ACC112 (cell line): Measurements from ENCODE around the gene GRIN2C.

Experiments
- H2AFZ ChIP-seq: fragments of 200-600 bp; sonication (generic); one replicate; pipeline ENCODE4 v1.6.0; 2017; ENCODE audit warnings: antibody characterized with exemption, low read length; ENCODE audit not compliant: unreplicated experiment
- H3K27ac ChIP-seq: fragments of 200-600 bp; sonication (generic); 2 replicates; pipeline ENCODE4 v1.5.1; 2014; ENCODE audit warnings: low read depth, mild to moderate bottlenecking, antibody characterized with exemption, low read length, moderate library complexity
- H3K27me3 ChIP-seq: fragments of 200-600 bp; sonication (generic); 2 replicates; pipeline ENCODE4 v1.6.1; 2014; ENCODE audit warnings: mild to moderate bottlenecking, antibody characterized with exemption, low read length, moderate library complexity, mixed read lengths; ENCODE audit not compliant: insufficient read depth
- H3K36me3 ChIP-seq: fragments of 200-600 bp; sonication (generic); 2 replicates; pipeline ENCODE4 v1.6.1; 2016; ENCODE audit warnings: mild to moderate bottlenecking, antibody characterized with exemption, low read length, moderate library complexity, mixed read lengths; ENCODE audit not compliant: insufficient read depth
- H3K4me1 ChIP-seq: fragments of 200-600 bp; sonication (generic); one replicate; pipeline ENCODE4 v1.6.1; 2016; ENCODE audit warnings: low read length, mixed read lengths; ENCODE audit not compliant: insufficient read depth, unreplicated experiment, control insufficient read depth
- H3K4me3 ChIP-seq: fragments of 200-600 bp; sonication (generic); 2 replicates; pipeline ENCODE4 v1.5.1; 2014; ENCODE audit warnings: mild to moderate bottlenecking, low read depth, low read length
- H3K79me2 ChIP-seq: fragments of 200-600 bp; sonication (generic); one replicate; pipeline ENCODE4 v1.6.0; 2016; ENCODE audit warnings: low read length; ENCODE audit not compliant: control insufficient read depth, unreplicated experiment, insufficient read depth

Gene GRIN2C

GRCh38 chr17:74807441-74807840 is 52.2 kb downstream of the GRIN2C start:
- no peaks in the 10 kb centered on the region for H3K36me3 ChIP-seq
- no peak overlapping the region for H3K4me3 ChIP-seq
- no peaks in the 10 kb centered on the region for H3K27me3 ChIP-seq
- H3K4me1 ChIP-seq = no peaks in the 10 kb centered on the region
- H3K79me2 ChIP-seq = no peaks in the 10 kb centered on the region
- no peak overlapping the region for H2AFZ ChIP-seq
- no peak overlapping the region for H3K27ac ChIP-seq

DNA sequence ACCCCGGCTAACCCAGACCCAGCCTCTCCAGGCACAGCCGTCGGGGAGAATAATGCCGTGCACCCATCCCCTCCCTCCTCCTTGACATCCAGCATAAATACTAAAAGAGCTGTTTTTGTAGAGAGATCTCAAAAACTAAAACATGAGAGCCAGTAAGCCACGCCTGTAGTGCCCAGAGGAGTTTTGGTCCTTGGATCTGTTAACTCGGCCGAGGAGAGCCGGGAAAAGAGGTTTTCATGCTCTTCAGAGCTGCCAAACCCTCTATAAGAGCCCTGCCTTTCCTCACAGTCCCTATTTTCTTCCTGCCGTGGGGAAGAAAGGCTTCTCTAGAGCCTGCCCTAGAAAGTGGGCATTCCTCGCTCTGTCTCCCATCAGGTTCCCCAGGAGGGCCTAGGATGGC is 53.4 kb downstream of the GRIN2C start:
- no peaks in the 10 kb centered on the region for H3K79me2 ChIP-seq
- no peaks in the 10 kb centered on the region for H3K36me3 ChIP-seq
- no peak overlapping the region for H3K27ac ChIP-seq
- H3K4me3 ChIP-seq = no peak overlapping the region
- no peaks in the 10 kb centered on the region for H3K4me1 ChIP-seq
- no peaks in the 10 kb centered on the region for H3K27me3 ChIP-seq
- H2AFZ ChIP-seq = no peak overlapping the region

DNA sequence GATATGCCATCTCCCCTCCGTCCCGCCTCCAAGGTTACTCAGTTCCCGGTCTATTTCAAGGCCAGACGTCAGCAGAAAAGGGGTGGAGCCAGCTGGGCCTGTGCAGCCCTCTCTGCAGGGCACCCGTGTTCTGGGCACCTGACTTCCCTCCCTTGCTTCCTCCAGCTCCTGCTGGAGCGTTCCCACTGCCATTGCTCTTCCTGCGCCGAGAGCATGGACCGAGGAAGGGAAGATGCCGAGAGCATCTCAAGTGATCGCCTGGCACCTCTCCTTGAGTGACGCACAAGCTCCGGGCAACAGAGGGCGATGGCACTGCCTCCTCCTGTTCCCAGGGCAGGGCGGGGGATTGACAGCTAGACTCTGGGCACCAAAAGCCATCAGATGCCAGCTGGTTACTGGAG is 54.1 kb downstream of the GRIN2C start:
- Histone ChIP-seq H3K36me3 (no peaks in the 10 kb centered on the region), H3K4me1 (no peaks in the 10 kb centered on the region), H3K79me2 (no peaks in the 10 kb centered on the region), H3K27ac (no peak overlapping the region), H3K27me3 (no peaks in the 10 kb centered on the region), H2AFZ (no peak overlapping the region), H3K4me3 (no peak overlapping the region)

DNA sequence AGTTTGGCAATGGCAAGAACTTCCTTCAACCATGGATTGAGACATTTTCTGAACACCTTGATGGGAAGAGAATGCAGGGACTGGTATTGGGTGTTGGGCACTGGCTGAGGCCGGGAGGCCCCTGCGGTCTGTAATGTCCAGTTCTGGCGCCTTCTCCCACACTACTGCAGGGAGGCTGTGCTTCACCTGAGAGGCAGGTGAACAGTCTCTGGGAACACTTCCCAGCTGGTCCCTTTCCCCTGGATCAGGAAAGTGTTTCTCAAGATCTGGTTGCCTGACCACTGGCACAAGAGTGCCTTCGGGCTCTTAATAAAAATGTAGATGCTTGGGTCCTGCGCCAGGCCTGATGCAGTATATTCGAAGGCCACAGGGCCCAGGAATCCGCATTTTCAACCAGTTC is 55.0 kb downstream of the GRIN2C start:
- Histone ChIP-seq H3K27me3 (no peaks in the 10 kb centered on the region), H3K79me2 (no peaks in the 10 kb centered on the region), H2AFZ (no peak overlapping the region), H3K4me3 (no peak overlapping the region), H3K4me1 (no peaks in the 10 kb centered on the region), H3K36me3 (no peaks in the 10 kb centered on the region), H3K27ac (no peak overlapping the region)

GRCh38 chr17:74803971-74804370 is 55.7 kb downstream of the GRIN2C start:
- Histone ChIP-seq H2AFZ (no peak overlapping the region), H3K36me3 (no peaks in the 10 kb centered on the region), H3K4me1 (no peaks in the 10 kb centered on the region), H3K79me2 (no peaks in the 10 kb centered on the region), H3K27ac (no peak overlapping the region), H3K27me3 (no peaks in the 10 kb centered on the region), H3K4me3 (no peak overlapping the region)

DNA sequence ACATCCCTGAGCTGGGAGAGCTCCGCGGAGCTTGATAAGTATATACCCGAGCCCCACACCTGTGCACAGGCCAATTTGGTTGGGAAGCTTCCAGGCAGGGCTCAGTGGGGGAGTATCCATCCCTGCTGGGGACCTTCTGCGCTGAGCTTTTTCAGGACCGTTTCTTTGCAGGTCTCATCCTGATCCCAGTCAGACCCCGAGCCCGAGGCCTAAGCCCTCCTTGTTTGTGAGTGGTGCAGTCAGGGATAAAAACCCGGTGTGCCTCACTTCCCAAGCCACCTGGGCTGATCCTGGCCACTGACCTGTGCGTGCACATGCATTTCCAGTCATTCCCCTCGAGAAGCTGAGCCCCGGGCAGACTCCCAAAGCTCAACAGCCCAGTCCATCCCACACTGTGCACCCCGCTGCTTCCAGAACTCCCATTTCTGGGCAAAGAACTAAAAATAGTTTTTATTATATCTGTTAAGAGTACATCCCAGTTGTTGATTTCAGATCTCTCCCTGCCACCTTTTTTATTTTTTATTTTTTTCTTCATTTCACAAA is 56.2 kb downstream of the GRIN2C start:
- no peaks in the 10 kb centered on the region for H3K36me3 ChIP-seq

GRCh38 chr17:74801896-74802295 is 57.8 kb downstream of the GRIN2C start:
- Histone ChIP-seq H3K4me3 (no peak overlapping the region), H3K4me1 (no peaks in the 10 kb centered on the region), H3K79me2 (no peaks in the 10 kb centered on the region), H2AFZ (no peak overlapping the region), H3K27me3 (no peaks in the 10 kb centered on the region), H3K36me3 (no peaks in the 10 kb centered on the region), H3K27ac (no peak overlapping the region)

More for the DNA sequence above, 56.2 kb downstream of the GRIN2C start:
- Histone ChIP-seq H3K4me1 (no peaks in the 10 kb centered on the region), H3K79me2 (no peaks in the 10 kb centered on the region), H2AFZ (no peak overlapping the region), H3K4me3 (no peak overlapping the region), H3K27me3 (no peaks in the 10 kb centered on the region), H3K27ac (no peak overlapping the region)

- Histone ChIP-seq H3K4me3 (no peak overlapping the region), H2AFZ (no peak overlapping the region), H3K36me3 (no peaks in the 10 kb centered on the region), H3K27ac (no peak overlapping the region), H3K79me2 (no peaks in the 10 kb centered on the region), H3K4me1 (no peaks in the 10 kb centered on the region), H3K27me3 (no peaks in the 10 kb centered on the region)
Measured at GRCh38 chr17:74800531-74800930, 59.2 kb downstream of the GRIN2C start.

- Histone ChIP-seq H3K27ac (no peak overlapping the region), H3K36me3 (0 out of 2 replicates have a peak, but pooled peaks cover 3% of the 10 kb centered on the region), H3K79me2 (no peaks in the 10 kb centered on the region), H2AFZ (no peak overlapping the region), H3K4me1 (no peaks in the 10 kb centered on the region), H3K4me3 (no peak overlapping the region), H3K27me3 (no peaks in the 10 kb centered on the region)
Measured at GRCh38 chr17:74799097-74799496, 60.6 kb downstream of the GRIN2C start.

- Histone ChIP-seq H3K36me3 (0 out of 2 replicates have a peak, but pooled peaks cover 3% of the 10 kb centered on the region), H3K27ac (no peak overlapping the region), H2AFZ (no peak overlapping the region), H3K79me2 (no peaks in the 10 kb centered on the region), H3K4me3 (no peak overlapping the region), H3K4me1 (no peaks in the 10 kb centered on the region), H3K27me3 (no peaks in the 10 kb centered on the region)
Measured at GRCh38 chr17:74798239-74798707, 61.4 kb downstream of the GRIN2C start.

GRCh38 chr17:74797824-74798223 is 61.9 kb downstream of the GRIN2C start:
- Histone ChIP-seq H2AFZ (no peak overlapping the region), H3K27ac (no peak overlapping the region), H3K27me3 (no peaks in the 10 kb centered on the region), H3K79me2 (no peaks in the 10 kb centered on the region), H3K36me3 (0 out of 2 replicates have a peak, but pooled peaks cover 3% of the 10 kb centered on the region), H3K4me1 (no peaks in the 10 kb centered on the region), H3K4me3 (no peak overlapping the region)
